Esophagus squamous epithelium (tissue), 4 donors: ENCODE measurements around the gene CSMD2.

Experiments used
- CTCF ChIP-seq, 6 experiments: fragments of 450-650 bp in 4 of 6; fragments of 200-600 bp in 2 of 6; sonication (generic) in 2 of 6; IDR thresholded peaks; one replicate each; pipeline ENCODE4 v1.5.1; 2016 to 2019; ENCODE audit warnings: antibody characterized with exemption in 6 of 6, mild to moderate bottlenecking in 4 of 6, moderate library complexity in 4 of 6
- POLR2A ChIP-seq, 4 donors: fragments of 450-650 bp; IDR thresholded peaks; one replicate each; pipeline ENCODE4 v1.6.1; 2017; ENCODE audit warnings: antibody characterized with exemption in 4 of 4, mild to moderate bottlenecking in 4 of 4, moderate library complexity in 3 of 4

DNA sequence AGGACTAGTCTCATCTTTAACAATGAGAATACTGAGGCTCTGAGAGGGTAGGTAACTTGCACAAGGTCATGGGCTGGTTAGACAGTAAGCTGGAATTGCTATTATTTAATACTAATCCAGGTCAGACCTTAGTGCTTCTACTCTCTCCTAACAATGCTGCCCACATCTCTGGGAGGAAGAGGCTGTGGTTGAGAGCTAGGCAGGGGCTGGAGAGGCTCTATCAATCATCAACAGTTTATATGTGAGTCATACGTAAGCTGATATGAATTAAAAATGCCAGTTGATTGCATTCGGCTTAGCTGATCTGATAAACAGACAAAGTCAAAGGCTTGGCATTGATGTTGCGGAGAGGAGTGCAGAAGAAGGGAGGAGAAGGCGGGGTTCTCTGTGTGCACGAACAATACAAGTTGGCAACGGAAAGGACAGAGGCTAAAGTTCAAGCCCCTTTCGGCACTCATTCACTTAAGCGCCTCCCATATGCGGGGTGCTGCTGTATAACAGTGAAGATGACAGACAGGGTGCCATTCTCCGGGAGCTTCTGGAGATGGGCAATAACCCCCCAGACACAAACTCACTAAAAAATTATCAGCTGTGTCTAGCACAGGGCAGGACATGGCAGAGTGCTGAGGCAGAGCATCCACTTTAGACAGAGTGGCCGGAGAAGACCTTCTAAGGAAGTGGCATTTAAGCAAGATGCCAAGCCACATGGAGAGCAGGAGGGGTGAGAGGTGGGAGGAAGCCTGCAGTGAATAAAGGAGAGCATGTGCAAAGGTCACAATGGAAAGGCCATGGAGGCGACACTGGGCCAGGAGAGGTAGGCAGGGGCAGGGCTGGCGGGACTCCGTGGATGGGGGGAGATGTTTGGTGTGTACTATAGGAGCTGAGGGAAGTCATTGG is 497.4 kb downstream of the CSMD2 start:
- no peak for TF ChIP-seq CTCF (IDR thresholded peaks at IDR 0.05)
- TF ChIP-seq POLR2A (IDR thresholded peaks at IDR 0.05) = no peak
